NK-92 (cell line): ENCODE data around the gene C1QTNF8.

Experiments
- DNase-seq: peaks from one replicate; lab custom pipeline; 2025; ENCODE audit not compliant: unreplicated experiment; lab: John Stamatoyannopoulos, UW

Gene C1QTNF8

GRCh38 chr16:1047801-1048200 is 48.2 kb downstream of the C1QTNF8 start:
- no peak for DNase-seq

- no peak for DNase-seq
Measured at GRCh38 chr16:1047123-1047522, 48.9 kb downstream of the C1QTNF8 start.

- DNase-seq = no peak
Measured at GRCh38 chr16:1045993-1046911, 49.8 kb downstream of the C1QTNF8 start.

DNA sequence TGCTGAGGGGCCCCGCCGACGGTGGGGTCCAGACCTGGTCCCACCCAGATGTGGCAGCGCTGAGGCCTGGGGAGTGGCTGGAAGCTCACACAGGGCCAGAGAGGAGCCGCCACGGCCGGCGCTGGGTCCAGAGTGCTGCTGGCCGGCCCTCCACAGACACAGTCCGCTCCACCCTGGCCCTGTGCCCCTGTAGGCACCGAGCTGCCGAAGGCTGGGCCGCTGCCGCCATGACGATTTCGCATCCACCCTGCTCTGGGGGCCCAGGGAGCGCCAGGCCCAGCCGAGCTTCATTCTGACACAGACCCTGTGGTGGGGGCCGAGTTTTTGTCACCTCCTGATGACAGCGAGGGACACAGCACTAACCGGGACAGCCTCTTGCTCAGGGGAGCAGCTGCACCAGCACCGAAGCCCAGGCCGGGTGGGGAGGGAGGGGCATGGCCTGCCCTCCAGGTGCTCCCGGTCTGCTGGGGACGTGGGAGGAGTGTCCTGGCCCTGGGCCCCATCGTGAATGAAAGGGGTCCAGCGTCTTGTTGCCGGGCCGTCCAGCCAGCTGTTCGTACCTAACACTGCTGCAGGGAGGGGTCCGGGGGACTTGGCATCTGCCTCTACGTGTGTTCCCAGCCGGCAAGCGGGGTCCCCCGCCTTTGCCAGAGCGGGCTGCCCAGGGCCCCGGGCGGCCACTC is 50.6 kb downstream of the C1QTNF8 start:
- no peak for DNase-seq

DNA sequence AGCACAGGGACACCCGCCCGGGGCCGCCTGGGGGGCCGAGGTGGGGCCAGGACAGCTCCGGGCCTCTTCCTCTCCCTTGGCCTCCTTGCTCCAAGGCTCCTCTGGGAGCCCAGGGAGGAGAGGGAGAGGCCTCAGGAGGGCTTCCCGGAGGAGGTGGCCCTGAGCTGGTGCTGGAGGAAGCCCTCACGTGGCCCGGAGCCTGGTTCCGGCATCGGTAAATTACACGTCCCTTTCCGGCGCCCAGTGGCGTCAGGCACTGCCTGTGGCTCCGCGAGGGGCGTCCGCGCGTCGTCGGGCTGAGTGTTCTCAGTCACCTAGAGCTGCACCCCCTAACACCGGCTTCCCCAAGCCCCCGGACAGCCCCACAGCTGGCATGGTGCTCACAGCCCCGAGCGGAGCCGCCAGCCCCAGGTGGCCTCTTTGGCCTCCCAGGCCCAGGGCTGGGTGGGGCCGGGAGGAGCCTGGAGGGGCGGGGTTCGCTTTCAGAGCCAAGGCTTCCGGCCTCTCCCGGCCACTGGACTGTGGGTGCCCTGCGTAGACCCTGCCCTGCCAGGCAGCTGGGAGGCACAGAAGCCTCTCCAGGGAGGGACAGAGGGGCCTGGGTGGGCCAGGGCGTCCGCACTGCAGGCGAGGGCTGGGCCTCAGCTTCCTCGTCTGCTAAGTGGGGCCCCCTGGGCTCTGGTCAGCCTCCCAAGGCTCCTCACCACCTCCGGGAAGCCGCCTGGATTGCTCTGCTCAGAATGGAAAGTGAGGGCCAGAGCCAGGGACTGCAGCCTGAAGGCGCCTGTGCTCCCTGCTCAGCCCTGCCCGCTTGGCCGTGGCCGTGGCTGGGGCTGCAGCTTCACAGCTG is 51.4 kb downstream of the C1QTNF8 start:
- DNase-seq = no peak

- no peak for DNase-seq
Measured at GRCh38 chr16:1043881-1044451, 52.1 kb downstream of the C1QTNF8 start.

DNA sequence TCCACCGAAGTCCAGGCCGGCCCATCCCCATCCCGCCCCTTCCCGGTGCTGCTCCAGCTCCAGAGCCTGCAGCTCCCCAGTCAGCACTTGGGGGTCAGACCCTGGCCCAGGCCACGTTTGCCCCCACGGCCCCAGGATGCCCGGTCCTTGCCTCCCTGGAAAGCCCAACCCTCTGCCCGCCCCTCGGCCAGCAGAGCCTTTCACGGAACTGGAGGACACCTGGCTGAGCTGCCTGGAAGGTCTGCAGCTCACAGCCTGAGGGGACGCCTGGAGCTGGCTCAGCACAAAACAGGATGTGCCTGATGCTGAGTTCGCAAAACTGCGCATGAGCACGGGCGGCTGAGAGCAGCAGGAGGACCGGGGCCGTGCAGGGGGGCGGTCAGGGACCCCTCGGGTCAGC is 53.2 kb downstream of the C1QTNF8 start:
- DNase-seq = no peak

- no peak for DNase-seq
Measured at GRCh38 chr16:1042049-1042744, 53.8 kb downstream of the C1QTNF8 start.

DNA sequence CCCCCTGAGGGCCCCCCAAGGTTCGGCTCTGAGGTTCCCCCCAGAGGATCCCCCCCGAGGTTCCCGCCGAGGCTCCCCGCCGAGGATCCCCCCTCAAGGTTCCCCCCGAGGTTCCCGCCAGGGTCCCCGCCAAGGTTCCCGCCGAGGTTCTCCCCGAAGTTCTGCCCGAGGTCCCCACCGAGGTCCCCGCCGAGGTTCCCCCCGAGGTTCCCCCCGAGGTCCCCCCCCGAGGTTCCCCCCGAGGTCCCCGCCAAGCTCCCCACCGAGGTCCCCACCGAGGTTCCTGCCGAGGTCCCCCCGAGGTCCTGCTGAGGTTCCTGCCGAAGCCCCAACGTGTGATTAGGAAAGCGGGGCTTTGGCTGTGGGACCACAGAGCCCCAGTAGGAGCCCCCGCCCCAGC is 55.7 kb downstream of the C1QTNF8 start:
- no peak for DNase-seq

GRCh38 chr16:1039762-1040161 is 56.3 kb downstream of the C1QTNF8 start:
- DNase-seq = no peak

- no peak for DNase-seq
Measured at GRCh38 chr16:1038932-1039331, 57.1 kb downstream of the C1QTNF8 start.
